ENCODE measurements around the gene TMEM245.

The TMEM245 gene

DNA sequence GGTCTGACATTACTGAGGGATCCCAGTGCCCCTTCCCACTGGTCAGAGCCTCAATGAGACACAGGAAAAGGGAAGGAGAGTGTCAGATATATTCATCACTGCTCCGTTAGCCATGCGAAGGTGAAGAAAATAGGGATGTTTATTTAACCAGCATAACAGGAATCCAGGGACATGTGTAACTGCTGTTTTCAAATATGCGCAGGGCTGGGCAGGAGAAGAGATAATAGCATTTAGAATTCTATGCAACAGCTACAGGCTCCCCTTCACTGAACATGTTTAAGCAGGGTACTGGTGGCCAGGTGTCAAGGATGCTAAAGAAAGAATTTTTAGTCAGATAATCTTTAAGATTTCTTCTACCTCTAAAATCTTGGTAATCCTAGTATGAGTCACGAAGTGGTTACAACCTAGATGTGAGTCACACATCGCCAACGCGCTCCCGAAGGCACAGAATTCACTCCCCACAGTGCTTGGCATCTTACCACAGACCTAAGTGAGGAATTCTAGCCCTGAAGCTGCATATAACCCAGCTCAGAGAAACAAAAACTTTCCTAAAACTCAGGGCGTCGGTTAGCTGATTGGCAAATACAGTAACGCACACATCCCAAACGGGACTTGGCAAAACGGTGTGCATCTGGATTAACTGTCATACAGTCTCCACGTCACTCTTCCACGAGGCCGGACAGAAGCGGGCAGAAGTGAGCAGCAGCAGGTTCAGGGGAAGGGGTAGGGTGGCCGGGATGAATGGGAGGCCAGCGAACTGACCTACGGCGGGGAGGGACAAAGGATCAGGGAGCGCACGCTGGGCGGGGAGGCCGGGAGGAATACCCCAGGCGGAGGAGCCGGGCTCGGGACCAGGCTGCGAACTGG lies 107.5 kb downstream of the TMEM245 start (continued):
- TF ChIP-seq, protein P1, sequence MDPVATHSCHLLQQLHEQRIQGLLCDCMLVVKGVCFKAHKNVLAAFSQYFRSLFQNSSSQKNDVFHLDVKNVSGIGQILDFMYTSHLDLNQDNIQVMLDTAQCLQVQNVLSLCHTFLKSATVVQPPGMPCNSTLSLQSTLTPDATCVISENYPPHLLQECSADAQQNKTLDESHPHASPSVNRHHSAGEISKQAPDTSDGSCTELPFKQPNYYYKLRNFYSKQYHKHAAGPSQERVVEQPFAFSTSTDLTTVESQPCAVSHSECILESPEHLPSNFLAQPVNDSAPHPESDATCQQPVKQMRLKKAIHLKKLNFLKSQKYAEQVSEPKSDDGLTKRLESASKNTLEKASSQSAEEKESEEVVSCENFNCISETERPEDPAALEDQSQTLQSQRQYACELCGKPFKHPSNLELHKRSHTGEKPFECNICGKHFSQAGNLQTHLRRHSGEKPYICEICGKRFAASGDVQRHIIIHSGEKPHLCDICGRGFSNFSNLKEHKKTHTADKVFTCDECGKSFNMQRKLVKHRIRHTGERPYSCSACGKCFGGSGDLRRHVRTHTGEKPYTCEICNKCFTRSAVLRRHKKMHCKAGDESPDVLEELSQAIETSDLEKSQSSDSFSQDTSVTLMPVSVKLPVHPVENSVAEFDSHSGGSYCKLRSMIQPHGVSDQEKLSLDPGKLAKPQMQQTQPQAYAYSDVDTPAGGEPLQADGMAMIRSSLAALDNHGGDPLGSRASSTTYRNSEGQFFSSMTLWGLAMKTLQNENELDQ (tag by site-specific recombination; IDR thresholded peaks at IDR 0.05; ENCODE audit: low read depth) = no peak
- TF ChIP-seq ZNF677 (tag by site-specific recombination; IDR thresholded peaks at IDR 0.05) (no peak), ZNF624 (tag by site-specific recombination; IDR thresholded peaks at IDR 0.05) (no peak), SP2 (tag by site-specific recombination; IDR thresholded peaks at IDR 0.05) (peak; percentile 78), SP3 (tag by site-specific recombination; IDR thresholded peaks at IDR 0.05) (no peak), ZNF394 (tag by site-specific recombination; IDR thresholded peaks at IDR 0.05; ENCODE audit: borderline replicate concordance) (peak; percentile 17; the same call in 1 of the 2 replicates), ZNF561 (tag by site-specific recombination; IDR thresholded peaks at IDR 0.05; ENCODE audit: borderline replicate concordance) (no peak), ZNF274 (IDR thresholded peaks at IDR 0.05; ENCODE audit: low read length) (no peak), ZNF274 (tag by site-specific recombination; IDR thresholded peaks at IDR 0.05; ENCODE audit: borderline replicate concordance) (no peak), GFI1B (tag by site-specific recombination; IDR thresholded peaks at IDR 0.05) (no peak), ZNF623 (tag by site-specific recombination; IDR thresholded peaks at IDR 0.05) (no peak), ZNF792 (tag by site-specific recombination; IDR thresholded peaks at IDR 0.05) (no peak), ZNF366 (tag by site-specific recombination; conservative IDR thresholded peaks at IDR 0.05) (peak; percentile 51), ZNF529 (tag by site-specific recombination; IDR thresholded peaks at IDR 0.05; ENCODE audit: insufficient replicate concordance) (no peak), ZNF23 (tag by site-specific recombination; IDR thresholded peaks at IDR 0.05; ENCODE audit: borderline replicate concordance) (no peak), HOXD13 (CRISPR knock-in tag; IDR thresholded peaks at IDR 0.05; ENCODE audit: borderline replicate concordance) (no peak), ZFP41 (tag by site-specific recombination; IDR thresholded peaks at IDR 0.05; ENCODE audit: borderline replicate concordance) (no peak), ZNF473 (tag by site-specific recombination; IDR thresholded peaks at IDR 0.05) (no peak), BCL11A (tag by site-specific recombination; IDR thresholded peaks at IDR 0.05; ENCODE audit: low read depth) (no peak), ZNF830 (tag by site-specific recombination; IDR thresholded peaks at IDR 0.05; ENCODE audit: low read depth) (no peak)
- TF ChIP-seq, protein P2, sequence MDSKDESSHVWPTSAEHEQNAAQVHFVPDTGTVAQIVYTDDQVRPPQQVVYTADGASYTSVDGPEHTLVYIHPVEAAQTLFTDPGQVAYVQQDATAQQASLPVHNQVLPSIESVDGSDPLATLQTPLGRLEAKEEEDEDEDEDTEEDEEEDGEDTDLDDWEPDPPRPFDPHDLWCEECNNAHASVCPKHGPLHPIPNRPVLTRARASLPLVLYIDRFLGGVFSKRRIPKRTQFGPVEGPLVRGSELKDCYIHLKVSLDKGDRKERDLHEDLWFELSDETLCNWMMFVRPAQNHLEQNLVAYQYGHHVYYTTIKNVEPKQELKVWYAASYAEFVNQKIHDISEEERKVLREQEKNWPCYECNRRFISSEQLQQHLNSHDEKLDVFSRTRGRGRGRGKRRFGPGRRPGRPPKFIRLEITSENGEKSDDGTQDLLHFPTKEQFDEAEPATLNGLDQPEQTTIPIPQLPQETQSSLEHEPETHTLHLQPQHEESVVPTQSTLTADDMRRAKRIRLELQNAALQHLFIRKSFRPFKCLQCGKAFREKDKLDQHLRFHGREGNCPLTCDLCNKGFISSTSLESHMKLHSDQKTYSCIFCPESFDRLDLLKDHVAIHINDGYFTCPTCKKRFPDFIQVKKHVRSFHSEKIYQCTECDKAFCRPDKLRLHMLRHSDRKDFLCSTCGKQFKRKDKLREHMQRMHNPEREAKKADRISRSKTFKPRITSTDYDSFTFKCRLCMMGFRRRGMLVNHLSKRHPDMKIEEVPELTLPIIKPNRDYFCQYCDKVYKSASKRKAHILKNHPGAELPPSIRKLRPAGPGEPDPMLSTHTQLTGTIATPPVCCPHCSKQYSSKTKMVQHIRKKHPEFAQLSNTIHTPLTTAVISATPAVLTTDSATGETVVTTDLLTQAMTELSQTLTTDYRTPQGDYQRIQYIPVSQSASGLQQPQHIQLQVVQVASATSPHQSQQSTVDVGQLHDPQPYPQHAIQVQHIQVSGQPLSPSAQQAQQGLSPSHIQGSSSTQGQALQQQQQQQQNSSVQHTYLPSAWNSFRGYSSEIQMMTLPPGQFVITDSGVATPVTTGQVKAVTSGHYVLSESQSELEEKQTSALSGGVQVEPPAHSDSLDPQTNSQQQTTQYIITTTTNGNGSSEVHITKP (tag by site-specific recombination; IDR thresholded peaks at IDR 0.05) = no peak
- TF ChIP-seq, protein P3, sequence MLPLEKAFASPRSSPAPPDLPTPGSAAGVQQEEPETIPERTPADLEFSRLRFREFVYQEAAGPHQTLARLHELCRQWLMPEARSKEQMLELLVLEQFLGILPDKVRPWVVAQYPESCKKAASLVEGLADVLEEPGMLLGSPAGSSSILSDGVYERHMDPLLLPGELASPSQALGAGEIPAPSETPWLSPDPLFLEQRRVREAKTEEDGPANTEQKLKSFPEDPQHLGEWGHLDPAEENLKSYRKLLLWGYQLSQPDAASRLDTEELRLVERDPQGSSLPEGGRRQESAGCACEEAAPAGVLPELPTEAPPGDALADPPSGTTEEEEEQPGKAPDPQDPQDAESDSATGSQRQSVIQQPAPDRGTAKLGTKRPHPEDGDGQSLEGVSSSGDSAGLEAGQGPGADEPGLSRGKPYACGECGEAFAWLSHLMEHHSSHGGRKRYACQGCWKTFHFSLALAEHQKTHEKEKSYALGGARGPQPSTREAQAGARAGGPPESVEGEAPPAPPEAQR (tag by site-specific recombination; IDR thresholded peaks at IDR 0.05) = no peak
- TF ChIP-seq, protein P4, sequence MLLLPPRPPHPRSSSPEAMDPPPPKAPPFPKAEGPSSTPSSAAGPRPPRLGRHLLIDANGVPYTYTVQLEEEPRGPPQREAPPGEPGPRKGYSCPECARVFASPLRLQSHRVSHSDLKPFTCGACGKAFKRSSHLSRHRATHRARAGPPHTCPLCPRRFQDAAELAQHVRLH (tag by site-specific recombination; IDR thresholded peaks at IDR 0.05) = no peak
- TF ChIP-seq, protein P5, sequence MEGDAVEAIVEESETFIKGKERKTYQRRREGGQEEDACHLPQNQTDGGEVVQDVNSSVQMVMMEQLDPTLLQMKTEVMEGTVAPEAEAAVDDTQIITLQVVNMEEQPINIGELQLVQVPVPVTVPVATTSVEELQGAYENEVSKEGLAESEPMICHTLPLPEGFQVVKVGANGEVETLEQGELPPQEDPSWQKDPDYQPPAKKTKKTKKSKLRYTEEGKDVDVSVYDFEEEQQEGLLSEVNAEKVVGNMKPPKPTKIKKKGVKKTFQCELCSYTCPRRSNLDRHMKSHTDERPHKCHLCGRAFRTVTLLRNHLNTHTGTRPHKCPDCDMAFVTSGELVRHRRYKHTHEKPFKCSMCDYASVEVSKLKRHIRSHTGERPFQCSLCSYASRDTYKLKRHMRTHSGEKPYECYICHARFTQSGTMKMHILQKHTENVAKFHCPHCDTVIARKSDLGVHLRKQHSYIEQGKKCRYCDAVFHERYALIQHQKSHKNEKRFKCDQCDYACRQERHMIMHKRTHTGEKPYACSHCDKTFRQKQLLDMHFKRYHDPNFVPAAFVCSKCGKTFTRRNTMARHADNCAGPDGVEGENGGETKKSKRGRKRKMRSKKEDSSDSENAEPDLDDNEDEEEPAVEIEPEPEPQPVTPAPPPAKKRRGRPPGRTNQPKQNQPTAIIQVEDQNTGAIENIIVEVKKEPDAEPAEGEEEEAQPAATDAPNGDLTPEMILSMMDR (tag by site-specific recombination; IDR thresholded peaks at IDR 0.05) = no peak; the same call in 1 of the 2 replicates
